Measurements from ENCODE around the gene ZGRF1.
"Not testable (repeated sequence)": the region's sequence is repeated elsewhere in the genome, so short reads cannot be mapped to it uniquely, and the experiment has no call there.

ZGRF1 gene

GRCh38 chr4:112526061-112526460 is 110.6 kb downstream of the ZGRF1 start:
- ChIA-PET POLR2A (no interaction called here), CTCF (interaction anchor here (2.3 kb wide), 1 partner anchor 10 kb away, joined by 11 read pairs; no protein-coding TSS in a partner anchor)
- TF ChIP-seq CTCF (IDR thresholded peaks at IDR 0.05; ENCODE audit: insufficient read depth, low read length, missing control alignments), result no peak
- no peak overlapping the region for H3K4me3 ChIP-seq (ENCODE audit: low read depth, low read length)
- DNase-seq (ENCODE audit: low read depth, low spot score), result peak; percentile 9

DNA sequence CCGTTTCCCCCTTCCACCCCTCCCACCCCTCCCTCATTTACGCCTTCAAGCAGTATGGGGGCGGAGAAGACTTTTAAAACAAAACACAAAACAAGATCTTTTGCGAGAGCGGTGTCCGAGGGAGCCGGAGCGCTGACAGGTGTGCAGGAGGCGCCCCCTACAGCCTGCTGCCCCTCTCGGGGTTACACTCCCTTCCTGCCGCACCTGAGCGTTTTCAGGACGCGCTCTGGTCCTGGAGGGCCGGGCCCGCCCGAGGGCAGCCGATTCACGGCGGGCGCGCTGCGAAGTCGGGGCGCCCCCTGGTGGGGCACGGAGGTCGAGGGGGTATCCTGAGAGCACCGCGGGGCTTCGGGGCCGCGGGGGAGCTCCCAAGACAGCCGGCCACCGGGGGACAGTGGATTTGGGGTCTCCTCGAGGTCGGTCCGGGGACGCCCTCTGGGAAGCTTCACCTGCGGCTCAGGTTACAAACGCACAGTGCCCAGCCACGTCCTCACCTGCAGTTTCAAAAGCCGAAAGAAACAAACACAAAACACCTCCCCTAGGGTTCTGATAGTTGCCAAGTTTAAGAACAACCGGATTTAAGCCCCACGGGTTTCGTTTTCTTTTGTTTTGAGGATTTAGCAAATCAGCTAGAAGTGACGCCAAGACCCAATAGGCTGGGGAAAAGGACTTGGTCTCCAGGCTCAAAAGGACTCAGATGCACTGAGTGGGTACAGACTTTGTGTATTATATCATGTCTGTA is 112.8 kb downstream of the ZGRF1 start:
- ChIA-PET CTCF (interaction anchor here (0.6 to 5.2 kb wide), 16 partner anchors 8 to 412 kb away, joined by 3 to 37 read pairs (median 5); partner anchors contain the start of gene NEUROG2), POLR2A (no interaction called here)
- peak; percentile 81 for TF ChIP-seq CTCF (IDR thresholded peaks at IDR 0.05; ENCODE audit: insufficient read depth, low read length, missing control alignments)
- DNase-seq (ENCODE audit: low read depth, low spot score), result no peak
- peak overlapping the region; percentile 52 for H3K4me3 ChIP-seq (ENCODE audit: low read depth, low read length)

DNA sequence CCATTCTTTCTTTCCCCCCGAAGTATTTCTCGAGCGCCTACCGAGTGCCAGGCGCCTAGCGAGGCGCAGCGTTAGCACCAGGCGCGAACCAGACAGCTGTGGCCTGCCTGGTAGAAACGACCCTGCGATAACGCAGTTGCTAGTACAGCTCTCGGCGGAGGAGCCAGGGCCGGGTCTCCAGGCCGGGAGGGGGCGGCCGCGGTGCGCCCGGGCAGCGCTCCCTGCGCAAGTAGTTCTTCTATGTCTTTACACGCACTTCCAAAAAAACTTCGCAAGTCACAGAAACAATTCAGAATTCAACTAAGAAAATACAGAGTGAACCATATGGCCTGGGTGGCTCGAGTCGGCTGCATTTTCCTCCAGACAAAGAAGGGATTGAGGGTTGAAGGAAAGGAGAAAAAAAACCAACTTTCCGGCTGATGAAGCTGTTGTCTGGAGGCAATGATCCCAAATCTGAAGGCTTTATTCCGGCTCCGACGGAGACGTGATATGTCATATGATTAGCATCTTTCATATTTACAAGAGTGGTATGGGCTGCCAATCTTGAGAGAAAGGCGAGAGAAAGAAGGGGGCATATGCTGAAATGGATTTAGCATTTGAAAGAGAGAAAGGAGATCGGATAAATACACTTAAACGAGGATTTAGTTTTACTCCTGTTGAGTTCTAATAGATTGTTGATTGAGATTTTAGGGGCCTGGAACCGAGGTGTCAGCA is 113.5 kb downstream of the ZGRF1 start:
- ChIA-PET CTCF (interaction anchor here (0.6 to 5.2 kb wide), 12 partner anchors 9 to 413 kb away, joined by 3 to 37 read pairs (median 4); no protein-coding TSS in a partner anchor), POLR2A (no interaction called here)
- DNase-seq (ENCODE audit: low read depth, low spot score), result no peak
- peak overlapping the region; percentile 52 for H3K4me3 ChIP-seq (ENCODE audit: low read depth, low read length)
- TF ChIP-seq CTCF (IDR thresholded peaks at IDR 0.05; ENCODE audit: insufficient read depth, low read length, missing control alignments), result peak; percentile 30

DNA sequence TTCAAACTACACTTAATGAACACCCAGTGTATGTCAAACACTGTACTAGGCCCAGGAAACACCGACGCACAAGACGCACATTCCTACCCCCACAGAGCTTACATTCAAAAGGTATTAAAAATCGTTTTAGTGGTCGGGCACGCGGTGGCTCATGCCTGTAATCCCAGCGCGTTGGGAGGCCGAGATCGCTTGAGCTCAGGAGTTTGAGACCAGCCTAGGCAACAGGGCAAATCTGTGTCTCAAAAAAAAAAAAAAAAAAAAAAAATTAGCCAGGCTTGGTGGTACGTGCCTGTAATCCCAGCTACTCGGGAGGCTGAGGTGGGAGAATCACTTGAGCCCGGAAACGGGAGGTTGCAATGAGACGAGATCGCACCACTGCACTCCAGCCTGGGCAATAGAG is 114.3 kb downstream of the ZGRF1 start:
- DNase-seq (ENCODE audit: low read depth, low spot score); POLR2A ChIA-PET; H3K4me3 ChIP-seq (ENCODE audit: low read depth, low read length): not testable (repeated sequence)
- CTCF ChIA-PET, result interaction anchor here (0.7 to 5.2 kb wide), 10 partner anchors 11 to 425 kb away, joined by 3 to 37 read pairs (median 3); no protein-coding TSS in a partner anchor

DNA sequence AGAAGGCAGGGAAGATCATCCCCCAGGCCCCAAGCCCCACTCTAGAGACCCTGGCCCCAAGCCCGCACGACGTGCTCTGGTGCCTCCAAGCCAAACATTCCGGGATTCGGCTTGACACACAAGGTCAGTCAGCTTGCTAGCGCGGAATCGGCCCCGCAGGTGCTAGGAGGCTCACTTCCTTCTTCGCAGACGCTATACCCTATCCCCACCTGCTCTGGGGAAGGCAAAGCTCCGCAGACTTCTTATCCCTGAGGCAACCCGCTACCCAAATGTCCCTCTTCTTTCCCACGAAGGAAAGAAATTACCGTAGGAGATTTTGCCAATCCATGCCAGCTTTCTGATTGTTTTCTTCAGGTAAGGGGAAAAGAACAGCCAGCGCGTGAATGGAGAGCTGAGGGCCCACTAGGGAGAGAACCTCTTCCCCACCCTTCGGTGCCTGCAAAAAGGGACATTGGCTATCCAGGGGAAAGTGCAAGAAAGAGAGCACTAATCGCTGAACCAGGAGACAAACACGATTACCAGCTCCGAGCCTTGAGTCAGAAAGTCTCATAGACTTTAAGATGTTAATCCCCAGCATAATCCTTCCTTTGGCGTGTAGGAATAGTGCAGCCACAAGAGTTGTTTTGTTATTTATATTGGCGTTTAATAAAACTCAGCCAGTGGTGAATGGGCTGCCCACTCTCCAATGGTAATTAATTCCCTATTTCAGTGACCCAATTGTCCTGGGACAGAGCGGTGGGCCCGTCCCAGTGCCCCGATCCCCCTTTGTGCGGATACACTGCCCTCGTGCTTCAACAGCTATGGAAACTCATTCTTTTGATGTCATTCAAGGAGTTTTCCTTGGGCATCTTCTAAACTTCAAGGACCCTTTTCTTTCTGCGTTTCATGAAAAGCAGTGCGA is 115.3 kb downstream of the ZGRF1 start:
- ChIA-PET CTCF (interaction anchor here (1.4 to 5.2 kb wide), 5 partner anchors 10 to 199 kb away, joined by 3 to 37 read pairs (median 18); no protein-coding TSS in a partner anchor), POLR2A (no interaction called here)
- DNase-seq (ENCODE audit: low read depth, low spot score), result no peak
- H3K4me3 ChIP-seq (ENCODE audit: low read depth, low read length), result no peak overlapping the region
- no peak for TF ChIP-seq CTCF (IDR thresholded peaks at IDR 0.05; ENCODE audit: insufficient read depth, low read length, missing control alignments)

DNA sequence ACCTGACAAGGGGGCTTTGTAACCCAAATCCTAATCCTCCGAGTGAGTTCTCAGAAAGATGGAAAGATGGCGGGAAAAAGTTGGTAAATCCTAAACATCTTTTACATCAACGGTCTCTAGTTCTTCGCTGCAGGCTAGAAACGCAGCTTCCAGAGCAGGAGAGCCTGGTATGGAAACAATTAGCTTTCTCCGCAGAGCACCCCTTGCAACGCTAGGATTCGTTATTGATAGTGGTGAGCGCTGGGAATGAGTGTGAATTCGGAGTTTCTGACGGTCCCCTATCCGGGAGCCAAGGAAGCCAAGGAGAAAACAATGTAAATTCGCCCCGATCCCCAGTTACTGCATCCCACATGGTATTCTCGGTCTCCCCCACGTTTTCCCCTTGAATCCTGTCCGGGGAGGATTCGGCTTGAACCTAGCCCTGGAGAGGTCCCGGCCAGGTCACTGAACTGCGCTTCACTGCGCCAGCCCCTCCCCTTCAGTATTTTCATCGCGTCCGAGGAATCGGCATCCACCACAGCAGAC is 116.0 kb downstream of the ZGRF1 start:
- no peak overlapping the region for H3K4me3 ChIP-seq (ENCODE audit: low read depth, low read length)
- DNase-seq (ENCODE audit: low read depth, low spot score), result no peak
- ChIA-PET CTCF (interaction anchor here (1.1 to 5.2 kb wide), 3 partner anchors 25 to 198 kb away, joined by 3 to 37 read pairs (median 6); no protein-coding TSS in a partner anchor), POLR2A (no interaction called here)
- TF ChIP-seq CTCF (IDR thresholded peaks at IDR 0.05; ENCODE audit: insufficient read depth, low read length, missing control alignments), result no peak
